ENCODE results near the gene AGTPBP1.

AGTPBP1 gene

GRCh38 chr9:85530721-85531120 is 211.0 kb downstream of the AGTPBP1 start:
- H3K4me3 ChIP-seq (IDR thresholded peaks at IDR 0.05; ENCODE audit: insufficient read depth, low read depth, low read length): no peak overlapping the region
- no peaks in the 10 kb centered on the region for H4K20me1 ChIP-seq (ENCODE audit: insufficient read depth)
- no peaks in the 10 kb centered on the region for H3K36me3 ChIP-seq (ENCODE audit: insufficient read depth)
- no peaks in the 10 kb centered on the region for H3K79me2 ChIP-seq (ENCODE audit: insufficient read depth, low read depth)
- no peak overlapping the region for H3K9ac ChIP-seq
- H3K4me1 ChIP-seq (ENCODE audit: low read depth, poor library complexity, severe bottlenecking): no peaks in the 10 kb centered on the region
- TF ChIP-seq CTCF (conservative IDR thresholded peaks at IDR 0.05; ENCODE audit: low read depth, low read length): no peak
- no peak overlapping the region for H3K27ac ChIP-seq
- no peaks in the 10 kb centered on the region for H3K27me3 ChIP-seq (ENCODE audit: insufficient read depth, low read depth)
- H3K4me2 ChIP-seq: no peak overlapping the region
- no peak overlapping the region for H2AFZ ChIP-seq (ENCODE audit: low read depth)

- H2AFZ ChIP-seq (ENCODE audit: low read depth): no peak overlapping the region
- no peak for TF ChIP-seq CTCF (conservative IDR thresholded peaks at IDR 0.05; ENCODE audit: low read depth, low read length)
Measured at GRCh38 chr9:85528607-85529006, 213.1 kb downstream of the AGTPBP1 start.

GRCh38 chr9:85528142-85528541 is 213.6 kb downstream of the AGTPBP1 start:
- H3K79me2 ChIP-seq (ENCODE audit: insufficient read depth, low read depth): no peaks in the 10 kb centered on the region
- no peak overlapping the region for H2AFZ ChIP-seq (ENCODE audit: low read depth)
- H3K27ac ChIP-seq: no peak overlapping the region
- no peak for TF ChIP-seq CTCF (conservative IDR thresholded peaks at IDR 0.05; ENCODE audit: low read depth, low read length)
- no peaks in the 10 kb centered on the region for H4K20me1 ChIP-seq (ENCODE audit: insufficient read depth)
- no peaks in the 10 kb centered on the region for H3K4me1 ChIP-seq (ENCODE audit: low read depth, poor library complexity, severe bottlenecking)
- H3K9ac ChIP-seq: no peak overlapping the region
- H3K27me3 ChIP-seq (ENCODE audit: insufficient read depth, low read depth): no peaks in the 10 kb centered on the region
- no peak overlapping the region for H3K4me2 ChIP-seq
- H3K4me3 ChIP-seq (IDR thresholded peaks at IDR 0.05; ENCODE audit: insufficient read depth, low read depth, low read length): no peak overlapping the region
- H3K36me3 ChIP-seq (ENCODE audit: insufficient read depth): no peaks in the 10 kb centered on the region

More at GRCh38 chr9:85528607-85529006, 213.1 kb downstream of the AGTPBP1 start:
- Histone ChIP-seq H3K27ac (no peak overlapping the region), H3K4me3 (IDR thresholded peaks at IDR 0.05; ENCODE audit: insufficient read depth, low read depth, low read length) (no peak overlapping the region), H3K36me3 (ENCODE audit: insufficient read depth) (no peaks in the 10 kb centered on the region), H4K20me1 (ENCODE audit: insufficient read depth) (no peaks in the 10 kb centered on the region), H3K4me1 (ENCODE audit: low read depth, poor library complexity, severe bottlenecking) (no peaks in the 10 kb centered on the region), H3K27me3 (ENCODE audit: insufficient read depth, low read depth) (no peaks in the 10 kb centered on the region), H3K9ac (no peak overlapping the region), H3K79me2 (ENCODE audit: insufficient read depth, low read depth) (no peaks in the 10 kb centered on the region), H3K4me2 (no peak overlapping the region)

- H3K9ac ChIP-seq: no peak overlapping the region
- no peak for TF ChIP-seq CTCF (conservative IDR thresholded peaks at IDR 0.05; ENCODE audit: low read depth, low read length)
- no peaks in the 10 kb centered on the region for H4K20me1 ChIP-seq (ENCODE audit: insufficient read depth)
- H2AFZ ChIP-seq (ENCODE audit: low read depth): no peak overlapping the region
- no peak overlapping the region for H3K27ac ChIP-seq
- H3K36me3 ChIP-seq (ENCODE audit: insufficient read depth): no peaks in the 10 kb centered on the region
- H3K79me2 ChIP-seq (ENCODE audit: insufficient read depth, low read depth): no peaks in the 10 kb centered on the region
- H3K4me3 ChIP-seq (IDR thresholded peaks at IDR 0.05; ENCODE audit: insufficient read depth, low read depth, low read length): no peak overlapping the region
- H3K4me2 ChIP-seq: no peak overlapping the region
- H3K4me1 ChIP-seq (ENCODE audit: low read depth, poor library complexity, severe bottlenecking): no peaks in the 10 kb centered on the region
- no peaks in the 10 kb centered on the region for H3K27me3 ChIP-seq (ENCODE audit: insufficient read depth, low read depth)
Measured at GRCh38 chr9:85527331-85528020, 214.3 kb downstream of the AGTPBP1 start.
